ENCODE measurements around the gene CCDC167. TPM values are rescaled to one million over a fixed set of nuclear protein-coding genes. Genes with fewer than 3 reads are reported as not detected.

The CCDC167 gene
- total RNA-seq, 1 experiment from 2014 or later: 71.3 TPM

- Histone ChIP-seq H3K36me3 (no peaks in the 10 kb centered on the region), H3K9me3 (no peaks in the 10 kb centered on the region), H3K27me3 (no peaks in the 10 kb centered on the region), H3K4me3 (no peak overlapping the region)
- no peak for DNase-seq
Observed at GRCh38 chr6:37535428-37535758, 35.7 kb upstream of the CCDC167 start.

GRCh38 chr6:37534893-37535292, 35.2 kb upstream of the CCDC167 start:
- Histone ChIP-seq H3K9me3 (no peaks in the 10 kb centered on the region), H3K27me3 (no peaks in the 10 kb centered on the region), H3K4me3 (no peak overlapping the region), H3K36me3 (no peaks in the 10 kb centered on the region)
- DNase-seq: no peak

GRCh38 chr6:37532122-37532521, 32.4 kb upstream of the CCDC167 start:
- Histone ChIP-seq H3K27me3 (no peaks in the 10 kb centered on the region), H3K36me3 (no peaks in the 10 kb centered on the region), H3K9me3 (no peaks in the 10 kb centered on the region), H3K4me3 (no peak overlapping the region)
- no peak for DNase-seq

GRCh38 chr6:37531437-37532036, 31.8 kb upstream of the CCDC167 start:
- no peaks in the 10 kb centered on the region for H3K9me3 ChIP-seq
- no peak overlapping the region for H3K4me3 ChIP-seq
- DNase-seq: no peak
- H3K27me3 ChIP-seq: no peaks in the 10 kb centered on the region
- H3K36me3 ChIP-seq: no peaks in the 10 kb centered on the region

- peak; percentile 50 for DNase-seq
- H3K9me3 ChIP-seq: no peaks in the 10 kb centered on the region
- H3K36me3 ChIP-seq: no peaks in the 10 kb centered on the region
- no peak overlapping the region for H3K4me3 ChIP-seq
- H3K27me3 ChIP-seq: no peaks in the 10 kb centered on the region
Observed at GRCh38 chr6:37531026-37531425, 31.3 kb upstream of the CCDC167 start.

- no peak for DNase-seq
- Histone ChIP-seq H3K4me3 (no peak overlapping the region), H3K9me3 (no peaks in the 10 kb centered on the region), H3K27me3 (no peaks in the 10 kb centered on the region), H3K36me3 (no peaks in the 10 kb centered on the region)
Observed at GRCh38 chr6:37530297-37530696, 30.6 kb upstream of the CCDC167 start.

GRCh38 chr6:37528541-37528940, 28.8 kb upstream of the CCDC167 start:
- H3K4me3 ChIP-seq: no peak overlapping the region
- H3K9me3 ChIP-seq: no peaks in the 10 kb centered on the region
- no peaks in the 10 kb centered on the region for H3K27me3 ChIP-seq

GRCh38 chr6:37525460-37526357, 26.0 kb upstream of the CCDC167 start:
- Histone ChIP-seq H3K36me3 (no peaks in the 10 kb centered on the region), H3K9me3 (no peaks in the 10 kb centered on the region), H3K27me3 (no peaks in the 10 kb centered on the region), H3K4me3 (no peak overlapping the region)
- DNase-seq: no peak

More at GRCh38 chr6:37528541-37528940, 28.8 kb upstream of the CCDC167 start:
- no peaks in the 10 kb centered on the region for H3K36me3 ChIP-seq
- DNase-seq: no peak

- no peaks in the 10 kb centered on the region for H3K9me3 ChIP-seq
- no peak for DNase-seq
- no peaks in the 10 kb centered on the region for H3K27me3 ChIP-seq
- H3K4me3 ChIP-seq: no peak overlapping the region
- H3K36me3 ChIP-seq: no peaks in the 10 kb centered on the region
Observed at GRCh38 chr6:37524970-37525318, 25.3 kb upstream of the CCDC167 start.

- H3K36me3 ChIP-seq: no peaks in the 10 kb centered on the region
- peak; percentile 78 for DNase-seq
- no peaks in the 10 kb centered on the region for H3K27me3 ChIP-seq
- H3K4me3 ChIP-seq: no peak overlapping the region
- no peaks in the 10 kb centered on the region for H3K9me3 ChIP-seq
Observed at GRCh38 chr6:37524025-37524969, 24.6 kb upstream of the CCDC167 start.

- H3K27me3 ChIP-seq: no peaks in the 10 kb centered on the region
- DNase-seq: no peak
- H3K4me3 ChIP-seq: no peak overlapping the region
- no peaks in the 10 kb centered on the region for H3K9me3 ChIP-seq
- no peaks in the 10 kb centered on the region for H3K36me3 ChIP-seq
Observed at GRCh38 chr6:37523412-37523811, 23.7 kb upstream of the CCDC167 start.

- Histone ChIP-seq H3K36me3 (no peaks in the 10 kb centered on the region), H3K27me3 (no peaks in the 10 kb centered on the region), H3K9me3 (no peaks in the 10 kb centered on the region), H3K4me3 (no peak overlapping the region)
- no peak for DNase-seq
Observed at GRCh38 chr6:37522836-37523235, 23.1 kb upstream of the CCDC167 start.

- no peak overlapping the region for H3K4me3 ChIP-seq
- H3K9me3 ChIP-seq: no peaks in the 10 kb centered on the region
- DNase-seq: no peak
- H3K36me3 ChIP-seq: no peaks in the 10 kb centered on the region
- no peaks in the 10 kb centered on the region for H3K27me3 ChIP-seq
Observed at GRCh38 chr6:37521674-37522073, 22.0 kb upstream of the CCDC167 start.

GRCh38 chr6:37520926-37521325, 21.2 kb upstream of the CCDC167 start:
- Histone ChIP-seq H3K27me3 (no peaks in the 10 kb centered on the region), H3K4me3 (no peak overlapping the region), H3K36me3 (no peaks in the 10 kb centered on the region), H3K9me3 (no peaks in the 10 kb centered on the region)
- DNase-seq: no peak

- DNase-seq: no peak
- Histone ChIP-seq H3K27me3 (no peaks in the 10 kb centered on the region), H3K4me3 (no peak overlapping the region), H3K36me3 (no peaks in the 10 kb centered on the region), H3K9me3 (no peaks in the 10 kb centered on the region)
Observed at GRCh38 chr6:37519461-37519860, 19.8 kb upstream of the CCDC167 start.

GRCh38 chr6:37518116-37518515, 18.4 kb upstream of the CCDC167 start:
- no peak overlapping the region for H3K4me3 ChIP-seq
- H3K27me3 ChIP-seq: no peaks in the 10 kb centered on the region
- DNase-seq: no peak
- H3K9me3 ChIP-seq: no peaks in the 10 kb centered on the region
- H3K36me3 ChIP-seq: no peaks in the 10 kb centered on the region

GRCh38 chr6:37517411-37517812, 17.7 kb upstream of the CCDC167 start:
- no peaks in the 10 kb centered on the region for H3K27me3 ChIP-seq
- H3K4me3 ChIP-seq: no peak overlapping the region
- DNase-seq: no peak
- no peaks in the 10 kb centered on the region for H3K36me3 ChIP-seq
- no peaks in the 10 kb centered on the region for H3K9me3 ChIP-seq

All from MG63 (cell line).